ENCODE data around the gene MORF4L1. TPM values are rescaled to one million over a fixed set of nuclear protein-coding genes. Genes with fewer than 3 reads are reported as not detected.
A peak's percentile ranks its signal among the peaks of the same experiment; 100 is the strongest.

Gene MORF4L1
- total RNA-seq, 2 donors from 2014 or later = 457 to 505 TPM

DNA sequence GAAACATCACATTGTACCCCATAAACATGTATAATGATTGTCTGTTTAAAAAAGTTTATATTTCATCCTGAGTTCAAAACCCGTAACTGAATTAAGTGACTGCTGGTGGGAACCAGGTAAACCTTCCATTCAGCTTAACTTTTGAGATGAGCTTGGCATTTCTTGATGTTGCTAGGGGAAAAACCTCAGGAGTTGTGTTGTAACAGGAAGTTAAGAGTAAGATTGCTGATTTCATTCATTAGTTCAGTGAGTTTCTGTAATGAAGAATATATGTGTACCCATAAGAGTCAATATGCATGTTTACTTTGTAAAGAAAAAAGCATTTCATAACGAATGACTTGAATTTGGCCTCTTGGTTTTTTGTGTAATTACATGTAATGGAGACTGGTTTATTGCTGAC, 39.6 kb downstream of the MORF4L1 start:
- Histone ChIP-seq H3K27me3 (ENCODE audit: control insufficient read depth, insufficient read depth, low read length, poor library complexity, severe bottlenecking) (no peaks in the 10 kb centered on the region), H3K9me3 (ENCODE audit: control insufficient read depth, low read length) (no peaks in the 10 kb centered on the region), H3K4me3 (ENCODE audit: low read length) (no peak overlapping the region), H3K9ac (ENCODE audit: extremely low read depth, low read length, poor library complexity, severe bottlenecking) (no peak overlapping the region), H3K27ac (ENCODE audit: low read depth, low read length) (no peak overlapping the region), H3K36me3 (ENCODE audit: control insufficient read depth, insufficient read depth, low read length) (peaks cover 71% of the 10 kb centered on the region), H3K4me1 (ENCODE audit: control insufficient read depth, insufficient read depth, low read length) (no peaks in the 10 kb centered on the region)
- Mint-ChIP-seq H3K9me3 (no peaks in the 10 kb centered on the region), H3K27me3 (ENCODE audit: insufficient read depth) (no peaks in the 10 kb centered on the region), H3K4me1 (peaks cover 8% of the 10 kb centered on the region), H3K36me3 (ENCODE audit: low read depth) (peaks cover 66% of the 10 kb centered on the region), H3K4me3 (no peak overlapping the region), H3K27ac (no peak overlapping the region)
- 91 to 94% methylated on average over 2 of the region's 2 CpGs for WGBS, 2 experiments (ENCODE audit: insufficient coverage in 1 of 2, insufficient read length in 1 of 2)
- TF ChIP-seq, protein P1, sequence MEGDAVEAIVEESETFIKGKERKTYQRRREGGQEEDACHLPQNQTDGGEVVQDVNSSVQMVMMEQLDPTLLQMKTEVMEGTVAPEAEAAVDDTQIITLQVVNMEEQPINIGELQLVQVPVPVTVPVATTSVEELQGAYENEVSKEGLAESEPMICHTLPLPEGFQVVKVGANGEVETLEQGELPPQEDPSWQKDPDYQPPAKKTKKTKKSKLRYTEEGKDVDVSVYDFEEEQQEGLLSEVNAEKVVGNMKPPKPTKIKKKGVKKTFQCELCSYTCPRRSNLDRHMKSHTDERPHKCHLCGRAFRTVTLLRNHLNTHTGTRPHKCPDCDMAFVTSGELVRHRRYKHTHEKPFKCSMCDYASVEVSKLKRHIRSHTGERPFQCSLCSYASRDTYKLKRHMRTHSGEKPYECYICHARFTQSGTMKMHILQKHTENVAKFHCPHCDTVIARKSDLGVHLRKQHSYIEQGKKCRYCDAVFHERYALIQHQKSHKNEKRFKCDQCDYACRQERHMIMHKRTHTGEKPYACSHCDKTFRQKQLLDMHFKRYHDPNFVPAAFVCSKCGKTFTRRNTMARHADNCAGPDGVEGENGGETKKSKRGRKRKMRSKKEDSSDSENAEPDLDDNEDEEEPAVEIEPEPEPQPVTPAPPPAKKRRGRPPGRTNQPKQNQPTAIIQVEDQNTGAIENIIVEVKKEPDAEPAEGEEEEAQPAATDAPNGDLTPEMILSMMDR (conservative IDR thresholded peaks at IDR 0.05) = no peak
- DNase-seq = no peak

DNA sequence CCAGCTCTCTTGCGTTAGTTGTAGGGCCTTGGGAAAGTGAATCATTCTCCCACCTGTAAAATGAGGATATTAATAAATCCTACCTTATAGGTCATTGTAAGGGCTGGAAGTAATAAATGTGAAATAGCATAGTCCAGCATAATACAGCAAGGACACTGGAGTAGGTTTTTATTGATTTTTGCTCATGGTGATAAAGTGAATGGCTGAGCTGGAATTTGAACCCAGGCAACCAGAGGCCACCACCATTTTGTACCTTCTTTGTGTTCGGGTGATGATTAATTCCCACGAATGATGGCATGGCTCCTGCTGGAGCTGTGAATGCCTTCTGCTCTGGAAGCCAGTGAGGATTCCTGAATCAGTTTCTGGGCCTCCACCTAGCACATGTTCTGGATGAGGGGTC, 40.3 kb downstream of the MORF4L1 start:
- no peak overlapping the region for H3K27ac Mint-ChIP-seq
- H3K4me1 Mint-ChIP-seq = peaks cover 7% of the 10 kb centered on the region
- peaks cover 65% of the 10 kb centered on the region for H3K36me3 Mint-ChIP-seq (ENCODE audit: low read depth)
- H3K9ac ChIP-seq (ENCODE audit: extremely low read depth, low read length, poor library complexity, severe bottlenecking) = no peak overlapping the region
- no peak overlapping the region for H3K4me3 ChIP-seq (ENCODE audit: low read length)
- no peaks in the 10 kb centered on the region for H3K4me1 ChIP-seq (ENCODE audit: control insufficient read depth, insufficient read depth, low read length)
- no peak overlapping the region for H3K27ac ChIP-seq (ENCODE audit: low read depth, low read length)
- WGBS, 2 experiments (ENCODE audit: insufficient coverage in 1 of 2, insufficient read length in 1 of 2) = 89 to 92% methylated on average over 2 of the region's 3 CpGs
- no peaks in the 10 kb centered on the region for H3K27me3 Mint-ChIP-seq (ENCODE audit: insufficient read depth)
- DNase-seq = no peak
- H3K9me3 Mint-ChIP-seq = no peaks in the 10 kb centered on the region
- TF ChIP-seq, protein P1 (conservative IDR thresholded peaks at IDR 0.05) = no peak
- H3K36me3 ChIP-seq (ENCODE audit: control insufficient read depth, insufficient read depth, low read length) = peaks cover 76% of the 10 kb centered on the region
- H3K4me3 Mint-ChIP-seq = no peak overlapping the region
- H3K9me3 ChIP-seq (ENCODE audit: control insufficient read depth, low read length) = no peaks in the 10 kb centered on the region
- no peaks in the 10 kb centered on the region for H3K27me3 ChIP-seq (ENCODE audit: control insufficient read depth, insufficient read depth, low read length, poor library complexity, severe bottlenecking)

DNA sequence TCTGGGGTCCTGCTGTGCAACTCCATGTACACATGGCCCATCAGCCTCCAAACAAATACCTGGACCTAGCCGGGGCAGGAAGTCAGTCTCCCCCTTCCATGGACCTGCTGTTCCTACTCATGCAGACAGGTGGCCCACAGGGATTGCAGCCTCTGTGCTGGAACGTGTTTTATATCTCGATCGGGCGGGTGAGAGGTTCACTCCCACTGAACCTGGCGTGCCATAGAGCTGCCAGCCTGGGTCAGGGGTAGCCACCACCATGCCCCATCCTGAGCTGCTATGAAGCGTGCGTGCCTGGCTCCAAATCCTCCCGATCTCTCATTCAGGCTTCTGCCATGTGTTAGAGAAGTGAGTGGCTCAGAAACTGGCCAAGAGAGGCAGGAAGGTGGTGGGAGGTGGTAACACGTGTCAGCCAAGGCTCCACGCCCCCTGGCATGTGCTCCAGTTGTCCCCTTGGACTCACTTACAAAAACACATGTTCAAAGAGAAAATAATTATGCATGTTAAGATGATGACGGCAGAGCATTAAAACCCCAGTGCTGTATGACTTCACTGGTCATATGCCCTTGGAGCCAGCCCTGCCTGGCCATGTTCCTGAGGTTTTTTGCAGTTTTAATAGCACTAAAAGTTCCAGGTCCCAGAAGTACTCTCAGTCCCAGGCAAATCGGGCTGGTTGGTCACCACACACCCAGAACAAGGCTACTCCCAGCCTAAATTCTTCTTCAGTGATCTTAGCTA, 41.5 kb downstream of the MORF4L1 start:
- no peaks in the 10 kb centered on the region for H3K27me3 Mint-ChIP-seq (ENCODE audit: insufficient read depth)
- peak; percentile 74 for DNase-seq
- Histone ChIP-seq H3K9me3 (ENCODE audit: control insufficient read depth, low read length) (no peaks in the 10 kb centered on the region), H3K4me3 (ENCODE audit: low read length) (no peak overlapping the region), H3K36me3 (ENCODE audit: control insufficient read depth, insufficient read depth, low read length) (peaks cover 78% of the 10 kb centered on the region), H3K27me3 (ENCODE audit: control insufficient read depth, insufficient read depth, low read length, poor library complexity, severe bottlenecking) (no peaks in the 10 kb centered on the region), H3K4me1 (ENCODE audit: control insufficient read depth, insufficient read depth, low read length) (no peaks in the 10 kb centered on the region), H3K9ac (ENCODE audit: extremely low read depth, low read length, poor library complexity, severe bottlenecking) (no peak overlapping the region), H3K27ac (ENCODE audit: low read depth, low read length) (no peak overlapping the region)
- H3K4me1 Mint-ChIP-seq = peaks cover 7% of the 10 kb centered on the region
- no peaks in the 10 kb centered on the region for H3K9me3 Mint-ChIP-seq
- 89 to 96% methylated on average over 9 to 11 of the region's 13 CpGs for WGBS, 2 experiments (ENCODE audit: insufficient coverage in 1 of 2, insufficient read length in 1 of 2)
- no peak overlapping the region for H3K4me3 Mint-ChIP-seq
- H3K36me3 Mint-ChIP-seq (ENCODE audit: low read depth) = peaks cover 66% of the 10 kb centered on the region
- TF ChIP-seq, protein P1 (conservative IDR thresholded peaks at IDR 0.05) = peak; percentile 71
- no peak overlapping the region for H3K27ac Mint-ChIP-seq

All from endodermal cell (in vitro differentiated cells).